Astrocyte of the spinal cord (primary cell): ENCODE data around the gene ARL11.

Experiments
- DNase-seq: peaks from one replicate; pipeline ENCODE4 v3.0.0; 2011; ENCODE audit warnings: low read depth, low spot score
- H3K4me3 ChIP-seq: 2 replicates; pipeline ENCODE4 v1.5.1; 2011; ENCODE audit warnings: low read depth, mild to moderate bottlenecking, low read length, moderate library complexity
- CTCF ChIP-seq: IDR thresholded peaks from 2 replicates; pipeline ENCODE4 v1.5.1; 2012; ENCODE audit warnings: low read depth, mild to moderate bottlenecking, low read length, inconsistent platforms
- in situ Hi-C: cut with HindIII; loops from 2 replicates; pipeline ENCODE4 v1.10.0; 2017; ENCODE audit warnings: low sequenced_read_pairs

ARL11 gene

GRCh38 chr13:49627831-49628652 lies at the start of gene ARL11:
Gene ARL11 (plus strand): TSS chr13:49628507. CDS start chr13:49630448, 1,941 bp downstream.
- TF ChIP-seq CTCF, result no peak
- no peak within 1 kb of the TSS for H3K4me3 ChIP-seq
- DNase-seq, result no peak
- in situ Hi-C loops, result no loop called here

DNA sequence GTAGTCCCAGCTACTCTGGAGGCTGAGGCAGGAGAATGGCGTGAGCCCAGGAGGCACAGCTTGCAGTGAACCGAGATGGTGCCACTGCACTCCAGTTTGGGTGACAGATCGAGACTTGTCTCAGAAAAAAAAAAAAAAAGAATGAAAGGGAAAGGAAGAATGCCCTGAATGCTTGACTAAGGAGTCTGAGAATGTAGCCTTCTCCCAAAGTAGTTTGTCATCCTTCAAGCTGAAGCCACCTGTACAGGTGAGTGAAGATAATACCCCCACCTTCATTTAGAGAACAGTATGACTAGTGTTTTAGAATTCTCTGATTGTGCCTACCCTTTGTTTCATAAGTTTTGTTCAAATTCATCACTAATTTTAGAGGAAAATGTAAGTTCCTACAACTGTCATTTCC lies 48.8 kb upstream of the ARL11 start:
- no peak for TF ChIP-seq CTCF
- in situ Hi-C loops, result no loop called here
- DNase-seq, result no peak
- H3K4me3 ChIP-seq, result no peak overlapping the region

DNA sequence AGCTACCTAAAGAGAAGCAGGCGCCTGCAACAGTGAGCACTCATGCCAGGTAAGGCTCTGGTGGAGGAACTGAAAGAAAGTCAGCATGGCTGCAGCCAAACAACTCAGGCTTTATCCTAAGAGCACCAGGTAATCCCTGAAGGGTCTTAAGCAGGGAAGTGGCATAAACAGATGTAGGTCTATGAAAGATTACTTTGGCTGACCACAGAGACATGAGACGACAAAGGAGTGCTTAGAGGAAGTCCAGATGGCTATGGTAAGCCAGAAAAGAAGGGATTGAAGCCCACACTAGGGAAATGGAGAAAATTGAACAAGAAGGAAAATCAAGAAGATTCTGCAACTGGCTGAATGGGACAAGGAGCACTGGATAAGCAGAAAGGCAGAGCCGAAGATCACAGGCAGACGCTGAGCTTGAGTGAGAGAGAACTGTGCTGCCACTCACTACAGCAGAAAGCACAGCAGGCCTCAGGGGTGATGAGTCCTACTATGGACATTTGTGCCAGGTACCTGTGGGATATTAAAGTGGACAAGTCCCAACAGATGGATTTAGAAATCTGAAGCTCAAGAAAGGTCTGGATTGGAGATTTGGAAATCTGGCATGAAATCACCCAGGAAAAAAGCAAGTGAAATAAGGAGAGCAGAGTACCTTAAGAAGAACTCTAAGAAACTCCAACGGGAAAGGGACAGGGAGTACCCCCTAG lies 47.2 kb upstream of the ARL11 start:
- no peak for TF ChIP-seq CTCF
- no peak overlapping the region for H3K4me3 ChIP-seq
- in situ Hi-C loops, result no loop called here
- no peak for DNase-seq

DNA sequence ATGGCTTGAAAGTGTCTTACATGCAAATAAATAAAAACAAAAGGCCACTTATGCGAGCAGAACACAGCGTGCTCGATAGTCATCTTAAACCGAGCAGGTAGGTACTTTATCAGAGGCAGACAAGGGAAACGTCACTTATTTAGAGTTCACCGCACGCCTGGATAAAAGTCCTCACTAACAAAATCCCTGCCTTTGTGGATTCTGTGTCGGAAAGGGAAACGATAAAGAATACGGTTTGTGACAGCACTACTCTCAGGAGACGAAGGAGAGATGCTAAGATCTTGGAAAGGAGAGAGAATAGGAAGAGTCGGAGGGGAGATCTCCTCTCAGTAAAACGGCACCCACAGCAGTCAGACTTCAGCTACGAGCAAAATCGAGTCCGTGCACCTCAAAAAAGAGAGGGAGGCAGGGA lies 43.5 kb upstream of the ARL11 start:
- no peak for TF ChIP-seq CTCF
- H3K4me3 ChIP-seq, result peak overlapping the region; percentile 83
- peak; percentile 22 for DNase-seq
- in situ Hi-C loops, result no loop called here

DNA sequence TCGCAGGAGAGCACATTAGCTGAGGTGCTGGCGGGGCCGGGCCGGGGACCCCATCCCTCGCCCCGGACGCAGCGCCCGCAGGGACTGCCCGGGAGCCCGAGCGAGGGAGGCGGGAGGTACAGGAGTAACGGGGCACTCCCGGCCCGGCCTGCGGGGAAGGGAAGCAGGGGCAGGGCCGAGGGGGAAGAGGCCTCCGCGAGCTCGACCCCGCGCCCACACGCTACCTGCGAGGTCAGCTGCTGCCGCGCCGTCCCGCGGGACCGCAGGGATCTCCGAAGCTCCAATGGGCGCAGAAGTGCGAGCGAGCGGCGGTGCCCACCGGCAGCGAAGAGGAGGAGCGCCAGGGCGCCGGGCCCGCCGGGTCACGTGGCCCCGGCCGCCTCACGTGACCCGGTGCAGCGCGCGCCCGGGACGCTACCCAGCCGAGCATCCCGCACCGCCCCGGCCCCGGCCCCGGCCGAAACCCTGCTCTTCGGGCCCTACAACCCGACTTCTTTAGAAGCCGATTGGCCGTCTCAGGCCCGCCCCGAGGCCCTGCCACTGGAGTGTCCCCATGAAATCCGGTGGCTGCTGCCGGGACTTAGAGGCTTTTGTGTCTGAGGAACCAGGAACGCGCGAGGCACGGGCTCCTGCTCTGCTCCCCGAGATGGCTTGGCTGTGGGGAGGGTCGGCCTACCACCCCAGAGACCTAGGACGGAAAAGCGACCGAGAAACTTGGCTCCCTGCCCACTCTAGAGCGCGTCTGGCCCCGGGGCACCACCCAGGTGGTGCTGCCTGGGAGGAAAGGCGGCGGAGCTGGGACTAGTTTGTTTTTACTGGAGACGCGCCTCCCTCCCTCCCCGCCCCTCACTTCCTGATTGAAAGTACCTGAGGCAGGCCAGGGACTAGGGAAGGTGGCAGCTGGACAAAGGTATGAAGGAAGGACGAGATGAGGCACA lies 42.8 kb upstream of the ARL11 start, which contains the start of gene RCBTB1:
Gene RCBTB1, minus strand, starts transcription at position 339 of the 938 bp plus-strand sequence. CDS start 18,279 bp downstream, outside the sequence.
- H3K4me3 ChIP-seq, result peak within 1 kb of the TSS; percentile 83
- in situ Hi-C loops, result no loop called here
- DNase-seq, result peak; percentile 53
- no peak for TF ChIP-seq CTCF

GRCh38 chr13:49586717-49587116 lies 41.6 kb upstream of the ARL11 start:
- no peak overlapping the region for H3K4me3 ChIP-seq
- in situ Hi-C loops, result no loop called here
- no peak for DNase-seq
- no peak for TF ChIP-seq CTCF
